ENCODE data around the gene BLM. TPM values are rescaled to one million over a fixed set of nuclear protein-coding genes. Genes with fewer than 3 reads are reported as not detected.

BLM gene
- total and polyA plus RNA-seq, 2 of the 8 experiments (the other 6 are each of a cell fraction or from before 2014, with no cell fraction given) = 15.2 to 46.7 TPM

- H3K4me2 ChIP-seq (ENCODE audit: insufficient read depth in 1 of 2, low read depth in 2 of 2, low read length in 2 of 2) = no peak overlapping the region
- H2BK15ac ChIP-seq (ENCODE audit: low read length) = no peak overlapping the region
- POLR2A ChIA-PET (ENCODE audit: partially characterized antibody) = interaction anchor here (1.2 kb wide), 1 partner anchor 28 kb away, joined by 3 read pairs; no protein-coding TSS in a partner anchor
- H3K56ac ChIP-seq (replicated peaks; ENCODE audit: insufficient read length, low read depth, low read length) = no peak overlapping the region
- no peak overlapping the region for H3K9ac ChIP-seq (replicated peaks in 1 of 4; ENCODE audit: extremely low read depth in 1 of 4, low read depth in 3 of 4, low read length in 3 of 4)
- H3K14ac ChIP-seq (ENCODE audit: insufficient read length) = no peak overlapping the region
- H2BK12ac ChIP-seq (ENCODE audit: low read depth, low read length) = no peak overlapping the region
- no peaks in the 10 kb centered on the region for H3K79me1 ChIP-seq (ENCODE audit: low read depth, low read length)
- H3K4me3 ChIP-seq (ENCODE audit: extremely low read depth in 1 of 4, insufficient read depth in 2 of 4, low read depth in 3 of 4, low read length in 4 of 4) = no peak overlapping the region
- no peak overlapping the region for H2AFZ ChIP-seq (ENCODE audit: low read length)
- no peaks in the 10 kb centered on the region for H3K23me2 ChIP-seq (ENCODE audit: low read depth, low read length)
- H3K27me3 ChIP-seq (replicated peaks in 1 of 4; ENCODE audit: control insufficient read depth in 3 of 4, extremely low read depth in 1 of 4, insufficient read depth in 3 of 4, low read length in 3 of 4) = no peaks in the 10 kb centered on the region
- H4K20me1 ChIP-seq (replicated peaks in 1 of 2; ENCODE audit: control insufficient read depth in 1 of 2, insufficient read depth in 2 of 2, low read length in 2 of 2) = peaks cover 0 to 3% of the 10 kb centered on the region in 2 experiments
- no peak overlapping the region for H4K8ac ChIP-seq (ENCODE audit: extremely low read depth, insufficient read depth, low read length)
- H3K23ac ChIP-seq (ENCODE audit: insufficient read length) = no peak overlapping the region
- H3K18ac ChIP-seq (ENCODE audit: extremely low read depth, low read length) = no peak overlapping the region
- no peak overlapping the region; the same call in 1 of the 2 replicates for H2BK5ac ChIP-seq (ENCODE audit: low read depth, low read length)
- H3K79me2 ChIP-seq (ENCODE audit: control insufficient read depth in 1 of 2, insufficient read depth in 2 of 2, low read length in 2 of 2) = no peaks in the 10 kb centered on the region
- H2BK120ac ChIP-seq (replicated peaks; ENCODE audit: low read depth, low read length) = no peak overlapping the region
- H4K5ac ChIP-seq (ENCODE audit: insufficient read length, low read depth, low read length) = no peak overlapping the region
- H2AK5ac ChIP-seq (ENCODE audit: low read depth, low read length) = no peak overlapping the region
- 92% methylated on average over 1 of the region's 1 CpG; no CpG with 5 or more reads in 1 of the 2 experiments for WGBS, 2 experiments (ENCODE audit: extremely low coverage in 1 of 2, insufficient coverage in 1 of 2, insufficient read length in 1 of 2, insufficient replicate concordance in 2 of 2, low coverage in 1 of 2, low lambda C conversion rate in 2 of 2, missing lambda C conversion rate in 1 of 2)
- DNase-seq (ENCODE audit: low read depth in 1 of 2, low spot score in 2 of 2) (no peak), FAIRE-seq (no peak)
- H3K36me3 ChIP-seq (ENCODE audit: control insufficient read depth in 2 of 4, insufficient read depth in 4 of 4, low read length in 3 of 4) = peaks cover 3 to 65% (median 12%) of the 10 kb centered on the region in 4 experiments
- no peak overlapping the region for H3K27ac ChIP-seq (ENCODE audit: low read depth, low read length)
- H3K9me3 ChIP-seq (ENCODE audit: insufficient read depth in 2 of 2, low read depth in 1 of 2, low read length in 1 of 2) = no peaks in the 10 kb centered on the region
- H4K91ac ChIP-seq (replicated peaks; ENCODE audit: insufficient read length, low read length) = no peak overlapping the region
- H2BK20ac ChIP-seq (ENCODE audit: low read length) = no peak overlapping the region
- H3K4ac ChIP-seq (replicated peaks; ENCODE audit: insufficient read length, low read depth, low read length) = no peak overlapping the region
- no peak for TF ChIP-seq HDAC6 (IDR thresholded peaks at IDR 0.05; ENCODE audit: low read depth, low read length)
- no peak for TF ChIP-seq MAX (IDR thresholded peaks at IDR 0.05)
- no peak for TF ChIP-seq EGR1 (IDR thresholded peaks at IDR 0.05; ENCODE audit: borderline replicate concordance, low read depth, low read length)
- no peak for TF ChIP-seq KDM4A (IDR thresholded peaks at IDR 0.05; ENCODE audit: low read depth, low read length, severe bottlenecking)
- TF ChIP-seq GTF2F1 (IDR thresholded peaks at IDR 0.05; ENCODE audit: borderline replicate concordance, low read depth, low read length) = no peak
- TF ChIP-seq BRCA1 (IDR thresholded peaks at IDR 0.05; ENCODE audit: low read depth, low read length) = no peak
- TF ChIP-seq CEBPB (IDR thresholded peaks at IDR 0.05; ENCODE audit: low read depth, low read length) = no peak
- CTCF ChIA-PET (ENCODE audit: partially characterized antibody) = no interaction called here
- peaks cover 0 to 4% (median 4%) of the 10 kb centered on the region in 4 experiments; a peak in 3 of 7 replicates for H3K4me1 ChIP-seq (replicated peaks in 1 of 4; ENCODE audit: control insufficient read depth in 3 of 4, insufficient read depth in 4 of 4, low read length in 3 of 4)
Observed at GRCh38 chr15:90757461-90757860, 40.3 kb downstream of the BLM start.

Data from H1 (cell line).